Measurements from ENCODE around the gene HACL1.
A peak's percentile ranks its signal among the peaks of the same experiment; 100 is the strongest.
"Not testable (repeated sequence)": the region's sequence is repeated elsewhere in the genome, so short reads cannot be mapped to it uniquely, and the experiment has no call there.

HACL1 gene

DNA sequence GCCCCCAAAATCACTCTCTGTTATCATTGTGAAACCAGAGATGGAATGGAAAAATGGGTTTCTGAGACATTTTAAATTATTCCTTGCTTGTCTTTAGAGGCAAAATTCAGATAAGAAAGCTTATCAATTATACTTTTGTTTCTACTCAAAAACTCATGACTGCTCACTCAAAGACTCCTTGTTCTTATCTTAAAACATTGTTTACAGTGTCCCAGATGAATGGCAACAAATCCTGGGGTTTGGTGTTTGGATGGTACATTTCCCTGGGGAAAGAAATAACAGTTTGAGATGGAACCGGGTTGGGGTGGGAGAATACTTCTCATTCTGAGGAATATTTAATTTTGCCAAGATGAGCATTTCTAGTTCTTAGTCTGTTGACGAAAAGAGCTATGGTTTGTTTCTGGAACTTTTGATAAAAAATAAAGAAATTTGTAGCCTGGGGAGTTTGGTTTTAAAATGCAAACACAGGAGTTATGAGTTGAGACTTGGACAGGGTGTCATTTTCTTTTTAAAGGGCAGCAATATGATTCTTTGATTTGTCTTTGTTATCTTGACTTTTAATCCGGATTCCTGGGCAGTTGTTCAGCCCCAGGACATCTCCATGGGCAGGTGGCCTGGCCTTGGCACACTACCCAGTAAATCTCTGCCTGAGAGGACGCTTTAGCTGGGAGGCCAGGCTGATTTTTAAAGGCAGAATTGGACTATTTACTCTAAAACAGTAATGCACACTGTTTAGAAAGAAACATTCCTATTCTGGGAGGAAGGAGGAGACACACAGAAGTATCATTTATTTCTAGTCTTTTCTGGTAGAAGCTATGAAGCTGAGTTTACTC is 32.6 kb upstream of the HACL1 start:
- H3K9me3 Mint-ChIP-seq, result no peaks in the 10 kb centered on the region
- DNase-seq (ENCODE audit: low spot score in 2 of 2) (no peak), ATAC-seq (no peak)
- no peak overlapping the region for H3K4me3 Mint-ChIP-seq
- H3K4me1 Mint-ChIP-seq, result peaks cover 80% of the 10 kb centered on the region
- H3K27ac Mint-ChIP-seq, result no peak overlapping the region
- peaks cover 8% of the 10 kb centered on the region for H3K36me3 Mint-ChIP-seq

DNA sequence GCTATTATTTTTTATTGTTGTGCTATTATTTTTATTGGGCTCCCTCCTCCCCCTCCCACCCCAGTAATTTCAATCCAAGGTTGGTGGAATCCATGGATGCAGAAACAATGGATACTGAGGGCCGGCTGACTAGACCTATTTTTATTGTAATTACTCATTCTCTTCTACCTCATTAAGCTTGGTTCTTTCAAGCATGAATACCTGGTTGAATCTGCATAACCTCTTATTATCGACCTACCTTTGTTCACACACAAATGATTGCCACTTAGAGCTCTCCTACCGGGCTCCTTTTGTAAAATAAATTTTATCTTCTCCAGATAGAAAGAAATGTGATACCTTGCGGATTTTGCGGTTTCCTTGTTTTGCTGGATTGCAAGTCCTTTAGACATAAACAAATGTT is 31.8 kb upstream of the HACL1 start:
- ATAC-seq (no peak), DNase-seq (ENCODE audit: low spot score in 2 of 2) (no peak)
- Mint-ChIP-seq H3K9me3 (no peaks in the 10 kb centered on the region), H3K4me3 (no peak overlapping the region), H3K36me3 (peaks cover 8% of the 10 kb centered on the region), H3K27ac (no peak overlapping the region), H3K4me1 (peaks cover 71% of the 10 kb centered on the region)

DNA sequence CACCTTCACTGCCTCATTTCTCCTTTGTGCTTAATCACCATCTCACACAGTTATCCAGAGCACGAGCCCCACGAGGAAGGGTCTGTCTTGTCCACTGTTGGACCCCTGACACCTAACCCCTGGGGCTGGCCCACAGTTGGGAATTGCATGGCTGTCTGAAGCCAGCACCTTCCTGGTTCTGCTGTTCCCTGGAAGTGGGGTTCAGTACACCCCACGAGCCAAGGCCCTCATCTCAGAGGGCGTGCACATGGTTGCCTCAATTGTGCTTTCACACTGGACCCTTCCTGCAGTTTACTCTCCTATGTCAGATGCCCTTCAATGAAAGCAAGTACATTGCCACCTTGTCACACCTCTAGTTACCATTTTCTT is 30.8 kb upstream of the HACL1 start:
- ATAC-seq (no peak), DNase-seq (ENCODE audit: low spot score in 2 of 2) (no peak)
- peaks cover under 1% of the 10 kb centered on the region for H3K36me3 Mint-ChIP-seq
- peaks cover 62% of the 10 kb centered on the region for H3K4me1 Mint-ChIP-seq
- no peaks in the 10 kb centered on the region for H3K9me3 Mint-ChIP-seq
- H3K4me3 Mint-ChIP-seq, result no peak overlapping the region
- peak overlapping the region; percentile 85 for H3K27ac Mint-ChIP-seq

DNA sequence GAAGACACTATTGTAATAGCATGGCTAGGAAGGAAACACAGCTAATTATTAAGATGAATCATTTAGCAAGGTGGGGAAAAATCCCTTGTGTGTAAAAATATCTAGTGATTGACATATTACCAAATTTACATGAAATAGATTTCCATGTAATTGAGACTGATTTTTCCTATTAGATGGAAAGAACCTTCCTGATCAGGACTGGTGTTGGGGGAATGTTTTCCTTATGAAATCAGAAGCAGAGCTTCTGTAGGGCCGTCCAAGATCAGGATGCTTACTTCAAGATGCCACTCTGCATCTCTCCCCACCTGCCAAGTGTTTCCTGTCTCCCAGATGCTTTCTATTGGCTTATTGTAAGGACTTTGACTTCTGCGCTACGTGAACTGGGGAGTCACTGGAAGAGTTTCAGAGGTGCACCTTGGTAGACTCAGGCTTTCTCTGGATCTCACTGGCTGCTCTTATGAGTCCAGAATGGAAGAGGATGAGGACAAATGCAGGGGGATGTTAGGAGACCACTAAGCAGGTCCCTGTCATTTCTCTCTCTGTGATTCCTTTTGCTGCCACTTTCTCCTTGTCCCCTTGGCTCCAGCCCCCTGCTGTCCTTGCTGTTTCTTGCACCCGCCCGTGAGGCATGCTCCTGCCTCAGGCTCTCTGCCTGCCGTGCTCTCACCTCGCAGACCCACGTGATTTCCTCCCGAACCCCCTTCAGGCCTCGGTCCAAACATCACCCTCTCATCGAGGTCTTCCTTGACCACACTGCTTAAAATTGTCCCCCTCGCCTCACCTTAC is 30.2 kb upstream of the HACL1 start:
- Mint-ChIP-seq H3K27ac (peak overlapping the region; percentile 85), H3K36me3 (no peaks in the 10 kb centered on the region), H3K9me3 (no peaks in the 10 kb centered on the region), H3K4me3 (no peak overlapping the region), H3K4me1 (peaks cover 56% of the 10 kb centered on the region)
- DNase-seq (ENCODE audit: low spot score in 2 of 2), result no peak
- no peak for ATAC-seq

DNA sequence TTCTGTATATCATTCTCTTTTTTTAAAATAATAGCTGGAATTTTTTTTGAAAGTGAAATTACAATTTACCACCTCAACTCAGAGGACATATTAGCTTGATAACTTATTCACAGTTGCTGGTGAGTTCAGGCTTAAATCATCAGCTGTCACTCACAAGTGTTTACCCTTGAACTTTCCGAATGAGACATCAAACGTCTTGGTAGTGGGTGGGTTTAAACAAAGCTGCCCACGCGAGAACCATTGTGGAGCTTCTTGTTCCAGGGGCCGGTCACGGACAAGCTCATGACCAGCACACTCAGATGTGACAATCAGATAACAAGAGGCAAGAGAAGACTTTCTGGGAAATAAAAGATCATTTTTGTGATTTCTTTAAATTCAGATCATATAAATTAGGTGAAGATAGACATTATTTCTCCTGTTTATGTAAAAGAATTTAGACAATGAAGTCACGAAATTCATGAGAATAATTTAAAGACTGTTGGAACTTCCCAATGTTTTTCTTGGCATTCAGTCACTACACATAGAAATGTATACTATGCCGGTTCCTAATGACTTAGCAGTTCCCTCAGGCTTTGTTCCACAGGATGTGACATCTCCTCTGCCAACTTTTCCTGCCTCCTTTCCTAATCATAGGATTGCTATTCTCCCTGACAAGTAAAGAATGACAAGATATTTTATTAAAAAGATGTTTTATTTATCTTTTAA is 29.4 kb upstream of the HACL1 start:
- H3K4me1 Mint-ChIP-seq, result peaks cover 48% of the 10 kb centered on the region
- no peaks in the 10 kb centered on the region for H3K9me3 Mint-ChIP-seq
- peak overlapping the region; percentile 55 for H3K4me3 Mint-ChIP-seq
- H3K36me3 Mint-ChIP-seq, result no peaks in the 10 kb centered on the region
- peak overlapping the region; percentile 54 for H3K27ac Mint-ChIP-seq
- DNase-seq (ENCODE audit: low spot score in 2 of 2) (no peak), ATAC-seq (peak; percentile 74)

DNA sequence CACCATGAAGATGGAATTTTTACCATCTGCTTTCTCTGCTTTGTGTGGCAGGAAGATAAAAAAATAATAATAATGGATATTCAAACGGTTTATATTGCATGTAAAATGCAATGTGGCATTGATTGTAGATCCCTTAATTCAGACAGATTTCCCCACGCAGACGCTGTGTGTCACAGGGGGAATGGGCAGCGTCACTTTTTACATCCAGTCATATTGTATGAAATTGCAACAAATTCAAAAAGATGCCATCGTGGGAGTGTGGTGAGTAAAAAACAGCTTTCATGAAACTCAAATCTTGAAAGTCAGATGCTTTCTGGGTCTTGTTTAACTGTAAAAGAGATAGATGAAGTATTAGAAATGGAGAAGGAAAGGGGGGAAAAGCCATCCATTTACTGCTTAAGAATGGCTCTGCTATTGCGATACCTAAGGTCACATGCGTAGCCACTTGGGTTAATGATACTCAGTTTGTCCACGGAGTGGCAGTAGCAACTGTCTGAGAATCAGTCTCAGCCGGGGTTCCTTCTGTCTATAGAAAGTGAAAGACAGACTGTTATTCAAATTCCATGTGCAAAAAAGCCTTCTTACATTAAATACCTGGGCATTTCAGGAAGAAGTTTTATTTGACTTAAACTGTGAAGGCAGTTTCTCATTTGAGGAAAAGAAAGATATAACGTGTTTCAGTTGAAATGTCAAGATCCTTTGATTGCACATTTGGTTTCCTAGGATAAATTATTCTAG is 28.7 kb upstream of the HACL1 start:
- peak overlapping the region; percentile 54 for H3K27ac Mint-ChIP-seq

DNA sequence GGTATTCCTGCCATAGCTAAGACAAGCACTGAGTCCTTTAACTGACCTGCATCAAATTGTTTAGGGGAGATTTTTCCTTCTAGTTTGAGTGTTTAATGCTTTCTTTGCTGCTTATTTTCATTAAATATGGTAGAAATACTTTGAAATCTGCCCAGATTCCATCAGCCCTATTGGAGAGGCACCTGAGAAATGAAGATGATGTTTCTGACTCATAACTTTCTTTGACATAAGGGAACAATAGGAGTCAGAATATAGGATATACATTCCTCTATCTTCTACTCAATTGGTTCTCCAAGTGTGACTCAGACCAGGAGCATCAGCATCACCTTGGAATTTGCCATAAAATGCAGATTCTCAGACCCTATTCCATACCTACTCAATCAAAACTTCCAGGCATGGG is 27.6 kb upstream of the HACL1 start:
- DNase-seq (ENCODE audit: low spot score in 2 of 2), result no peak
- ATAC-seq, result no peak
- H3K9me3 Mint-ChIP-seq, result no peaks in the 10 kb centered on the region

More for the DNA sequence above, 28.7 kb upstream of the HACL1 start:
- peaks cover 42% of the 10 kb centered on the region for H3K4me1 Mint-ChIP-seq
- H3K36me3 Mint-ChIP-seq, result no peaks in the 10 kb centered on the region
- ATAC-seq, result peak; percentile 94
- H3K9me3 Mint-ChIP-seq, result no peaks in the 10 kb centered on the region
- peak overlapping the region; percentile 55 for H3K4me3 Mint-ChIP-seq
- peak in 1 of 2 donors; percentile 70 for DNase-seq (ENCODE audit: low spot score in 2 of 2)

DNA sequence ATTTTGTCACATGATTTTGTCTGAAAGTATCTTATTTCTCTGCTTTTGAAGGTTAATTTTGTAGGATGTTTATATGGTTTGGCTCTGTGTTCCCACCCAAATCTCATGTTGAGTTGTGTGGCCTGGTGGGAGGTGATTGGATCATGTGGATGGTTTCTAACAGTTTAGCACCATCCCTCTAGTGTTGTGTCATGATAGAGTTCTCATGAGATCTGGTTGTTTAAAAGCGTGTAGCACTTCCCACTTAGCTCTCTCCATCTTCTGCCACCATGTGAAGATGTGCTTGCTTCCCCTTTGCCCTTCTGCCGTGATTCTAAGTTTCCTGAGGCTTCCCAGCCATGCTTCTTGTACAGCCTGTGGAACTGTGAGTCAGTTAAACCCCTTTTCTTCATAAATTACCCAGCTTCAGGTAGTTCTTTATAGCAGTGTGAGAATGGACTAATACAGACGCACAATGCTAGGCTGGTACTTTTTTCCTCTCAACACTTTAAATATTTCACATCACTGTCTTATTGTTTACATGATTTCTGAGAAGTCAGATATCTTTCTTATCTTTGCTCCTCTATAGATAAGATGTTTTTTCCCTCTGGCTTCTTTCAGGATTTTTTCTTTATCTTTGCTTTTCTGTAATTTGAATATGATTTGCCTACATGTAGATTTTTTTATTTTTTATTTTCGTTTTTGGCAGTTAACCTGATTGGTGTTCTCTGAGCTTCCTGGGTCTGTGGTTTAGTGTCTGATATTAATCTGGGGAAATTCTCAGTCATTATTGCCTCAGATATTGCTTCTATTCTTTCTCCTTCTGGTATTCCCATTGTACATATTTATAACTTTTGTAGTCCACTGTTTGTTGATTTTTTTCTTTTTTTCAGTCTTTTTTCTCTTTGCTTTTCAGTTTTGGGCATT is 22.4 kb upstream of the HACL1 start:
- no peaks in the 10 kb centered on the region for H3K36me3 Mint-ChIP-seq
- H3K4me3 Mint-ChIP-seq, result peak overlapping the region; percentile 61
- peaks cover 26% of the 10 kb centered on the region for H3K4me1 Mint-ChIP-seq
- peaks cover 13% of the 10 kb centered on the region for H3K9me3 Mint-ChIP-seq
- ATAC-seq, result peak; percentile 61
- H3K27ac Mint-ChIP-seq, result peak overlapping the region; percentile 90
- DNase-seq (ENCODE audit: low spot score in 2 of 2), result no peak

More for the DNA sequence above, 27.6 kb upstream of the HACL1 start:
- no peak overlapping the region for H3K27ac Mint-ChIP-seq
- no peaks in the 10 kb centered on the region for H3K36me3 Mint-ChIP-seq
- H3K4me1 Mint-ChIP-seq, result peaks cover 43% of the 10 kb centered on the region
- no peak overlapping the region for H3K4me3 Mint-ChIP-seq

DNA sequence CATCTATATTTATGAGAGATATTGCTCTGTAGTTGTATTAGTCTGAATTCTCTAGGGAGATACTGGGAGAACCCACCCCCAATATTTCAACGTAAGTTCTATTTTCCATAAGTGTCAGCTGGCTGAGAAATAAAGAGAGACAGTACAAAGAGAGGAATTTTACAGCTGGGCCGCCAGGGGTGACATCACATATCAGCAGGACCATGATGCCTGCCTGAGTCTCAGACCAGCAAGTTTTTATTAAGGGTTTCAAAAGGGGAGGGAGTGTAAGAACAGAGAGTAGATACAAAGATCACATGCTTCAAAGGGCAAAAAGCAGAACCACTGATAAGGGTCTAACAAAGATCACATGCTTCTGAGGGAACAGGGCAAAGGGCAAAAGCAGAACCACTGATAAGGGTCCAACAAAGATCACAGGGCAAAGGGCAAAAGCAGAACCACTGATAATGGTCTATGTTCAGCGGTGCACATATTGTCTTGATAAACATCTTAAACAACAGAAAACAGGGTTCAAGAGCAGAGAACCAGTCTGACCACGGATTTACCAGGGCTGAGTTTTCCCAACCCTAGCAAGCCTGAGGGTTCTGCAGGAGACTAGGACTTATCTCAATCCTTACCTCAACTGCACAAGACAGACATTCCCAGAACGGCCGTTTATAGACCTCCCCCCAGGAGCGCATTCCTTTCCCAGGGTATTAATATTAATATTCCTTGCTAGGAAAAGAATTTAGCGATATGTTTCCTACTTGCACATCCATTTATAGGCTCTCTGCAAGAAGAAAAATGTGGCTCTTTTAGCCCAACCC is 18.5 kb upstream of the HACL1 start:
- H3K27ac Mint-ChIP-seq; H3K4me3 Mint-ChIP-seq; ATAC-seq; DNase-seq (ENCODE audit: low spot score in 2 of 2); H3K36me3 Mint-ChIP-seq: not testable (repeated sequence)
- H3K4me1 Mint-ChIP-seq, result peaks cover 24% of the 10 kb centered on the region
- H3K9me3 Mint-ChIP-seq, result peaks cover 13% of the 10 kb centered on the region

DNA sequence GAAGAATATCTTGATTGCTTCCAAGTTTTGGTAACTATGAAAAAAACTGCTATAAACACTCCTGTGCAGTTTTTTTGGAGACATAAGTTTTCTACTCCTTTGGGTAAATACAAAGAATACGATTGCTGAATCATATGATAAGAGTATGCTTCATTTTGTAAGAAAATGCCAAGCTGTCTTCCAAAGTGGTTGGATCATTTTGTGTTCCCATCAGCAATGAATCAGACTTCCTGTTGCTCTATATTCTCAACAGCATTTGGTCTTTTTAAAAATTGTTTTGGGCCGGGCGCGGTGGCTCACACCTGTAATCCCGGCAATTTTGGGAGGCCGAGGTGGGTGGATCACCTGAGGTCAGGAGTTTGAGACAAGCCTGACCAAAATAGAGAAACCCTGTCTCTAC is 14.7 kb upstream of the HACL1 start:
- ATAC-seq (no peak), DNase-seq (ENCODE audit: low spot score in 2 of 2) (no peak)
- Mint-ChIP-seq H3K4me1 (peaks cover 7% of the 10 kb centered on the region), H3K4me3 (no peak overlapping the region), H3K27ac (no peak overlapping the region), H3K9me3 (peaks cover 5% of the 10 kb centered on the region), H3K36me3 (no peaks in the 10 kb centered on the region)

DNA sequence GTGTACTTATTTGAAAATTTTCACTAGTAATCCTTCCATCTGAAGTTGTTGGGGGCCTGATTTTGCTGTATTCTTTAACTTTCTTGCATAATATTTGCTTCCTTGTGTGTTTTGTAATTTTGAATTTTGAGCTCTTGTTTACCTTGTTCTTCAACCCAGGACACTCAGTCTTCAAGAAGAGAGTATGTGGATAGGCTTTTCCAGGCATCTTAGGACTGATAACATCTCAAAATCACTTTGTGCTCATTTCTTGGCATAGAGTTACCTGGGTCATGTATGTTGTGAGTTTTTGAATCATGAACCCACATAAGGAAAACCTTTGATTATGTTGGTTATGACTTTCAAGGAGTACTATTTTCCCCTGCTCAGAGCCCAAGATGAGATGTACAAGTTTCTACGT is 13.6 kb upstream of the HACL1 start:
- no peak for DNase-seq (ENCODE audit: low spot score in 2 of 2)
- H3K27ac Mint-ChIP-seq, result no peak overlapping the region
- H3K4me3 Mint-ChIP-seq, result no peak overlapping the region
- no peaks in the 10 kb centered on the region for H3K36me3 Mint-ChIP-seq
- no peak for ATAC-seq
- H3K4me1 Mint-ChIP-seq, result peaks cover 7% of the 10 kb centered on the region
- peaks cover 5% of the 10 kb centered on the region for H3K9me3 Mint-ChIP-seq

DNA sequence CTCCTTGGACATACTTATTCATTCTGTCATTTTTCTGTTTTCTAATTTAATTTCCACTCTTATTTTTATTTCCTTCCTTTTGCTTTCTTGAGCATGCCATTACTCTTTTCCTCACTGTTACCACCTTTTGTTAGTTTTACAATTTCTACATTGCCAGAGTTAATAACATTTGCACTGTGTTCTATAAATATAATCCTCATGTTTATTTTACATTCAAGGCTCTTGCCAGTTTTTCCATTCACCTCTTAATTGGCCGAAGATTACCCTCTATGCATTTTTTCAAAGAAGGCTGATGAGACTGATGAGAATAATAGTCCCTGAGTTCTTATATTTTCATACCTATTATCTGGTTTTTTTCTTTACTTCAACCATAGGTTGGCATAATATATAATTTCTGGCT is 10.6 kb upstream of the HACL1 start:
- H3K27ac Mint-ChIP-seq, result no peak overlapping the region
- DNase-seq (ENCODE audit: low spot score in 2 of 2) (no peak), ATAC-seq (no peak)
- H3K9me3 Mint-ChIP-seq, result no peaks in the 10 kb centered on the region
- no peak overlapping the region for H3K4me3 Mint-ChIP-seq
- no peaks in the 10 kb centered on the region for H3K36me3 Mint-ChIP-seq
- peaks cover 13% of the 10 kb centered on the region for H3K4me1 Mint-ChIP-seq

DNA sequence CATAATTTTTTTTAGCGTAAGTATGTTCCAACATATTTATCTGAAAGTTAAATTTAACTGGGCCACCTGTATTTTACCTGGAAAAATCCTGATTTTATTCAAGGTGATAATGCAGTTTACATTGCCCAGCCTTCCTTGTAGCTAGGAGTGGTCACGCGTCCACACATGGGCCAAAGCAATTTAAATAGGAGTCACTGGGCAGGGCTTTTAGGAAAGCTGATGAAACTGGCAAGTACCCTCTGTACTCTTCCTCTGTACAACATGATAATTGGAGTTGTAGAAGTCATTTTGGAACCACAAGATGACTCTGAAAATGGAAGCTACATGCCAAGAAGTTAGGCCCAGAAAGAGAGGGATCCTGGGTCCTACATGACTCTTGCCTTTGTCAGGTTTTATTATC is 9.6 kb upstream of the HACL1 start:
- Mint-ChIP-seq H3K9me3 (no peaks in the 10 kb centered on the region), H3K36me3 (no peaks in the 10 kb centered on the region), H3K4me1 (peaks cover 13% of the 10 kb centered on the region), H3K4me3 (no peak overlapping the region), H3K27ac (no peak overlapping the region)
- DNase-seq (ENCODE audit: low spot score in 2 of 2), result no peak
- no peak for ATAC-seq

Measured in stimulated activated effector memory CD8-positive, alpha-beta T cell treated with anti-CD3 and anti-CD28 coated beads, Interleukin-12 subunit alpha, Interleukin-12 subunit beta, amount 100 ng/mL, for 72 hours (primary cell).